A549 (cell line): ENCODE results near the gene CACNA1I. TPM values are rescaled to one million over a fixed set of nuclear protein-coding genes. Genes with fewer than 3 reads are reported as not detected.

Source experiments
- ATAC-seq, 2 experiments: fragments of 200-7000 bp in 1 of 2; fragments of >200 bp in 1 of 2; cut with Nextera tagmentation in 1 of 2; cut with Tn5 transposase in 1 of 2; 3 replicates each; pipeline versions ENCODE4 v1.8.0 to v1.9.1; 2018 to 2020; ENCODE audit warnings: mild to moderate bottlenecking in 1 of 2, moderate library complexity in 1 of 2
- CTCF ChIA-PET: fragments of 300-600 bp; sonication (Branson Sonifier 250); formaldehyde crosslinking; extraction: SDS; loops from one replicate; lab custom pipeline; 2021; ENCODE audit warnings: antibody characterized with exemption, inconsistent platforms; lab: Yijun Ruan, JAX
- POLR2A ChIA-PET: fragments of 350-600 bp; formaldehyde crosslinking; extraction: SDS; loops from one replicate; lab custom pipeline; 2021; ENCODE audit warnings: antibody characterized with exemption, inconsistent platforms; lab: Yijun Ruan, JAX
- DNase-seq, 2 experiments: peaks; one replicate each; pipeline versions ENCODE4 v3.0.0 to v3.0.0-alpha.2; 2011 to 2016; ENCODE audit warnings: low read depth in 1 of 2, low spot score in 1 of 2
- FAIRE-seq: peaks from 2 replicates; lab custom pipeline; 2011; peaks lifted over from hg19 to GRCh38; lab: Jason Lieb, UNC
- H3K27ac ChIP-seq, 2 experiments: fragments of >200 bp; sonication (Bioruptor Twin); formaldehyde crosslinking; 3 replicates each; pipeline ENCODE4 v1.5.1; 2016 to 2017
- H3K4me1 ChIP-seq: fragments of >200 bp; sonication (Bioruptor Twin); formaldehyde crosslinking; 3 replicates; pipeline ENCODE4 v1.6.1; 2016
- H3K4me2 ChIP-seq: fragments of >200 bp; sonication (Bioruptor Twin); formaldehyde crosslinking; 3 replicates; pipeline ENCODE4 v1.6.1; 2016
- H3K4me3 ChIP-seq: fragments of >200 bp; sonication (Bioruptor Twin); formaldehyde crosslinking; 3 replicates; pipeline ENCODE4 v1.5.1; 2016
- H3K9me3 ChIP-seq: fragments of >200 bp; sonication (Bioruptor Twin); formaldehyde crosslinking; 3 replicates; pipeline ENCODE4 v1.6.1; 2016
- ATOH8 ChIP-seq: fragments of 250-450 bp; sonication (Bioruptor Pico); IDR thresholded peaks from 2 replicates; pipeline ENCODE4 v1.5.0; 2020; ENCODE audit warnings: low read depth, mild to moderate bottlenecking, moderate library complexity
- BHLHE40 ChIP-seq: IDR thresholded peaks from 2 replicates; pipeline ENCODE4 v1.6.1; 2012; ENCODE audit warnings: low read depth, low read length, inconsistent platforms
- CBX8 ChIP-seq: fragments of 200-600 bp; sonication (generic); IDR thresholded peaks from 2 replicates; pipeline ENCODE4 v1.6.1; 2016
- CEBPB ChIP-seq, 2 experiments: fragments of >200 bp in 1 of 2; sonication (Bioruptor Twin) in 1 of 2; formaldehyde crosslinking in 1 of 2; IDR thresholded peaks; 2 replicates each; pipeline ENCODE4 v1.6.1; 2012 to 2016
- CHD4 ChIP-seq: fragments of 200-600 bp; sonication (generic); IDR thresholded peaks from 2 replicates; pipeline ENCODE4 v1.6.1; 2016; ENCODE audit warnings: antibody characterized with exemption, mild to moderate bottlenecking, borderline replicate concordance
- EHF ChIP-seq: fragments of 250-450 bp; sonication (Bioruptor Pico); IDR thresholded peaks from 2 replicates; pipeline ENCODE4 v1.5.0; 2020; ENCODE audit warnings: mild to moderate bottlenecking
- EHMT2 ChIP-seq: fragments of 200-600 bp; sonication (generic); IDR thresholded peaks from 2 replicates; pipeline ENCODE4 v1.6.1; 2016; ENCODE audit warnings: antibody characterized with exemption, low read depth, mild to moderate bottlenecking, moderate library complexity
- ELK1 ChIP-seq: fragments of 150-350 bp; IDR thresholded peaks from 2 replicates; pipeline ENCODE4 v1.6.1; 2014; ENCODE audit warnings: low read depth, mild to moderate bottlenecking, low read length
- FOSB ChIP-seq: fragments of 250-450 bp; sonication (Bioruptor Pico); IDR thresholded peaks from 2 replicates; pipeline ENCODE4 v1.5.0; 2020; ENCODE audit warnings: mild to moderate bottlenecking, moderate library complexity
- FOSL2 ChIP-seq, 2 experiments: fragments of 450-650 bp in 1 of 2; fragments of >200 bp in 1 of 2; sonication (Bioruptor Twin) in 1 of 2; formaldehyde crosslinking; IDR thresholded peaks; 2 replicates each; pipeline versions ENCODE4 v1.5.0 to v1.6.1; 2016 to 2020; ENCODE audit warnings: mild to moderate bottlenecking in 1 of 2, moderate library complexity in 1 of 2
- HEYL ChIP-seq: fragments of 250-450 bp; sonication (Bioruptor Pico); IDR thresholded peaks from 2 replicates; pipeline ENCODE4 v1.8.0; 2021; ENCODE audit warnings: mild to moderate bottlenecking, moderate library complexity
- JUN ChIP-seq, 2 experiments: fragments of >200 bp; sonication (Bioruptor Twin); formaldehyde crosslinking; IDR thresholded peaks; 2 replicates in 1 of 2; 3 replicates in 1 of 2; pipeline ENCODE4 v1.6.1; 2016 to 2017
- KDM5A ChIP-seq: fragments of 200-600 bp; sonication (generic); IDR thresholded peaks from 2 replicates; pipeline ENCODE4 v1.6.1; 2016; ENCODE audit warnings: antibody characterized with exemption, mild to moderate bottlenecking
- MAFK ChIP-seq: fragments of 450-650 bp; IDR thresholded peaks from 2 replicates; pipeline ENCODE4 v1.6.1; 2014; ENCODE audit not compliant: partially characterized antibody
- MAX ChIP-seq: IDR thresholded peaks from 2 replicates; pipeline ENCODE4 v1.6.1; 2012
- NFE2L2 ChIP-seq: fragments of 150-350 bp; conservative IDR thresholded peaks from 2 replicates; pipeline ENCODE4 v1.6.1; 2014; ENCODE audit warnings: low read length
- PHF8 ChIP-seq: fragments of 200-600 bp; sonication (generic); IDR thresholded peaks from 2 replicates; pipeline ENCODE4 v1.6.1; 2016; ENCODE audit warnings: low read depth, mild to moderate bottlenecking, antibody characterized with exemption, moderate library complexity, borderline replicate concordance
- RAD21 ChIP-seq, 2 experiments: fragments of >200 bp in 1 of 2; sonication (Bioruptor Twin) in 1 of 2; formaldehyde crosslinking in 1 of 2; IDR thresholded peaks in 1 of 2; conservative IDR thresholded peaks in 1 of 2; 2 replicates in 1 of 2; 3 replicates in 1 of 2; pipeline ENCODE4 v1.6.1; 2012 to 2018; ENCODE audit warnings: inconsistent platforms in 1 of 2
- RARB ChIP-seq: fragments of 250-450 bp; sonication (Bioruptor Pico); IDR thresholded peaks from 2 replicates; pipeline ENCODE4 v1.8.0; 2021; ENCODE audit warnings: mild to moderate bottlenecking, moderate library complexity
- RCOR1 ChIP-seq: fragments of 150-350 bp; IDR thresholded peaks from 2 replicates; pipeline ENCODE4 v1.6.1; 2014; ENCODE audit warnings: antibody characterized with exemption, low read length, low read depth
- RFX5 ChIP-seq: fragments of 450-650 bp; IDR thresholded peaks from 2 replicates; pipeline ENCODE4 v1.7.1; 2014; ENCODE audit warnings: antibody characterized with exemption, mild to moderate bottlenecking, moderate library complexity
- SMC3 ChIP-seq: fragments of >200 bp; sonication (Bioruptor Twin); formaldehyde crosslinking; IDR thresholded peaks from 3 replicates; pipeline ENCODE4 v1.6.1; 2018; ENCODE audit warnings: inconsistent platforms
- SREBF2 ChIP-seq: fragments of 450-650 bp; IDR thresholded peaks from 2 replicates; pipeline ENCODE4 v1.6.1; 2014; ENCODE audit warnings: mild to moderate bottlenecking, moderate library complexity
- TFCP2L1 ChIP-seq: fragments of 250-450 bp; sonication (Bioruptor Pico); IDR thresholded peaks from 2 replicates; pipeline ENCODE4 v1.5.0; 2021; ENCODE audit warnings: mild to moderate bottlenecking
- WGBS: methylation state at CpG from one replicate; pipeline ENCODE4 v1.1.6; 2017; ENCODE audit errors: missing lambda C conversion rate; 5-methylcytosine and 5-hydroxymethylcytosine counted together
- polyA plus RNA-seq, 4 experiments: library from polyadenylated mRNA; depleted of rRNA in 3 of 4; stranded (reverse); fragments of >200 nt; fragmentation: RNase III in 1 of 4; extraction: RNeasy Plus Mini Kit Qiagen cat#74134 plus additional on column Dnase treatment in 1 of 4; gene quantifications; 2 replicates in 3 of 4; 3 replicates in 1 of 4; pipeline ENCODE4 v1.2.3, GENCODE V29; 2011 to 2017
- TF ChIP-seq, protein P1 (sequence below): fragments of >200 bp; sonication (Bioruptor Twin); formaldehyde crosslinking; IDR thresholded peaks from 3 replicates; pipeline ENCODE4 v1.5.1; 2016
- TF ChIP-seq, protein P2 (sequence below): IDR thresholded peaks from 2 replicates; pipeline ENCODE4 v1.6.1; 2012; ENCODE audit warnings: low read depth, borderline replicate concordance
- TF ChIP-seq, protein P3 (sequence below): IDR thresholded peaks from 2 replicates; pipeline ENCODE4 v1.6.1; 2012

CACNA1I gene
- polyA plus RNA-seq, 2 of the 4 experiments (the other 2 are of a cell fraction), result 0.03 to 0.13 TPM

DNA sequence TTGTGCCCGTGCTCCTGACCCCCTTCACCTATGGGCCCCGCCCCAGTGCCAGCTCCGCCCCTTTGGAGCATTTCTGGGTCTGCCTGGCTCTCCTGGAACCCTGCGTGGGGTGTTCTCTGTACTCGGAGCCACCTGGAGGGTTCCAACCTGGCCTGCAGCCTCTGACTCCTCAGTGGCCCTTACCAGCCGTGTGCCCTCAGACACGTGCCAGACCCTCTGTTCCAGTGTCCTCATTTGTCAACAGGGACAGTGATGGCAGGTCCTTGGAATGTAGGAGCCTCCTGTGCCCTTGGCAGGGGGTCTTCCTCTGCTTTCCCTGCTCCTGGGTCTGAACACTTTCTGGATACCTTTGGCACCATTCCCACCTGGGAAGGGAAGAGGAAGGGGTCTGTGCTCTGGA is 96.4 kb downstream of the CACNA1I start:
- POLR2A ChIA-PET, result no interaction called here
- no peak overlapping the region for H3K4me3 ChIP-seq
- TF ChIP-seq CHD4 (no peak), MAFK (no peak), RCOR1 (no peak), PHF8 (no peak), CBX8 (no peak), EHMT2 (no peak), NFE2L2 (no peak), SREBF2 (no peak), BHLHE40 (no peak), RARB (CRISPR knock-in tag) (no peak), ATOH8 (CRISPR knock-in tag) (no peak), RAD21 (conservative IDR thresholded peaks at IDR 0.05 in 1 of 2, IDR thresholded peaks at IDR 0.05 in 1 of 2) (no peak), TFCP2L1 (CRISPR knock-in tag) (no peak), EHF (no peak), HEYL (CRISPR knock-in tag) (no peak)
- TF ChIP-seq, protein P1, sequence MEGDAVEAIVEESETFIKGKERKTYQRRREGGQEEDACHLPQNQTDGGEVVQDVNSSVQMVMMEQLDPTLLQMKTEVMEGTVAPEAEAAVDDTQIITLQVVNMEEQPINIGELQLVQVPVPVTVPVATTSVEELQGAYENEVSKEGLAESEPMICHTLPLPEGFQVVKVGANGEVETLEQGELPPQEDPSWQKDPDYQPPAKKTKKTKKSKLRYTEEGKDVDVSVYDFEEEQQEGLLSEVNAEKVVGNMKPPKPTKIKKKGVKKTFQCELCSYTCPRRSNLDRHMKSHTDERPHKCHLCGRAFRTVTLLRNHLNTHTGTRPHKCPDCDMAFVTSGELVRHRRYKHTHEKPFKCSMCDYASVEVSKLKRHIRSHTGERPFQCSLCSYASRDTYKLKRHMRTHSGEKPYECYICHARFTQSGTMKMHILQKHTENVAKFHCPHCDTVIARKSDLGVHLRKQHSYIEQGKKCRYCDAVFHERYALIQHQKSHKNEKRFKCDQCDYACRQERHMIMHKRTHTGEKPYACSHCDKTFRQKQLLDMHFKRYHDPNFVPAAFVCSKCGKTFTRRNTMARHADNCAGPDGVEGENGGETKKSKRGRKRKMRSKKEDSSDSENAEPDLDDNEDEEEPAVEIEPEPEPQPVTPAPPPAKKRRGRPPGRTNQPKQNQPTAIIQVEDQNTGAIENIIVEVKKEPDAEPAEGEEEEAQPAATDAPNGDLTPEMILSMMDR, result no peak
- TF ChIP-seq, protein P2, sequence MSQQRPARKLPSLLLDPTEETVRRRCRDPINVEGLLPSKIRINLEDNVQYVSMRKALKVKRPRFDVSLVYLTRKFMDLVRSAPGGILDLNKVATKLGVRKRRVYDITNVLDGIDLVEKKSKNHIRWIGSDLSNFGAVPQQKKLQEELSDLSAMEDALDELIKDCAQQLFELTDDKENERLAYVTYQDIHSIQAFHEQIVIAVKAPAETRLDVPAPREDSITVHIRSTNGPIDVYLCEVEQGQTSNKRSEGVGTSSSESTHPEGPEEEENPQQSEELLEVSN, result no peak
- TF ChIP-seq, all 56 proteins: peak for 0
- Histone ChIP-seq H3K4me2 (no peak overlapping the region), H3K4me1 (0 out of 3 replicates have a peak, but pooled peaks cover 6% of the 10 kb centered on the region), H3K27ac (no peak overlapping the region), H3K9me3 (peaks cover 10% of the 10 kb centered on the region; the same call in 2 of the 3 replicates)
- CTCF ChIA-PET, result no interaction called here
- ATAC-seq (no peak), FAIRE-seq (no peak), DNase-seq (no peak)
- WGBS, result 11% methylated on average over 3 of the region's 7 CpGs

- no peak overlapping the region for H3K4me3 ChIP-seq
- peaks cover 22% of the 10 kb centered on the region; the same call in 2 of the 3 replicates for H3K9me3 ChIP-seq
- 10% methylated on average over 2 of the region's 2 CpGs for WGBS
- ChIA-PET POLR2A (no interaction called here), CTCF (no interaction called here)
- DNase-seq (no peak), ATAC-seq (no peak), FAIRE-seq (no peak)
- TF ChIP-seq KDM5A, result no peak
- TF ChIP-seq RFX5, result no peak
- H3K27ac ChIP-seq, result no peak overlapping the region
- no peaks in the 10 kb centered on the region for H3K4me1 ChIP-seq
- no peak overlapping the region for H3K4me2 ChIP-seq
These were observed 98.9 kb downstream of the CACNA1I start for GRCh38 chr22:39669432-39669831.

GRCh38 chr22:39671936-39672335 is 101.4 kb downstream of the CACNA1I start:
- Histone ChIP-seq H3K4me2 (no peak overlapping the region), H3K9me3 (peaks cover 22% of the 10 kb centered on the region; the same call in 2 of the 3 replicates), H3K4me3 (no peak overlapping the region), H3K4me1 (0 out of 3 replicates have a peak, but pooled peaks cover 4% of the 10 kb centered on the region), H3K27ac (no peak overlapping the region)
- POLR2A ChIA-PET, result no interaction called here
- DNase-seq, result no peak
- no peak for TF ChIP-seq BHLHE40
- TF ChIP-seq JUN (IDR thresholded peaks at IDR 0.05), result no peak
- TF ChIP-seq KDM5A, result no peak
- no peak for TF ChIP-seq RAD21 (conservative IDR thresholded peaks at IDR 0.05 in 1 of 2, IDR thresholded peaks at IDR 0.05 in 1 of 2)
- TF ChIP-seq ELK1, result no peak
- no peak for TF ChIP-seq FOSB (CRISPR knock-in tag)
- TF ChIP-seq SMC3, result no peak
- no peak for TF ChIP-seq CEBPB (IDR thresholded peaks at IDR 0.05)
- TF ChIP-seq ATOH8 (CRISPR knock-in tag), result no peak
- no peak for TF ChIP-seq FOSL2 (IDR thresholded peaks at IDR 0.05)
- no peak for TF ChIP-seq FOSL2 (CRISPR knock-in tag; IDR thresholded peaks at IDR 0.05)
- TF ChIP-seq, protein P3, sequence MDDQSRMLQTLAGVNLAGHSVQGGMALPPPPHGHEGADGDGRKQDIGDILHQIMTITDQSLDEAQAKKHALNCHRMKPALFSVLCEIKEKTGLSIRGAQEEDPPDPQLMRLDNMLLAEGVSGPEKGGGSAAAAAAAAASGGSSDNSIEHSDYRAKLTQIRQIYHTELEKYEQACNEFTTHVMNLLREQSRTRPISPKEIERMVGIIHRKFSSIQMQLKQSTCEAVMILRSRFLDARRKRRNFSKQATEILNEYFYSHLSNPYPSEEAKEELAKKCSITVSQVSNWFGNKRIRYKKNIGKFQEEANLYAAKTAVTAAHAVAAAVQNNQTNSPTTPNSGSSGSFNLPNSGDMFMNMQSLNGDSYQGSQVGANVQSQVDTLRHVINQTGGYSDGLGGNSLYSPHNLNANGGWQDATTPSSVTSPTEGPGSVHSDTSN, result no peak
- TF ChIP-seq, protein P2, result no peak
- no peak for TF ChIP-seq MAX
- no peak for TF ChIP-seq SREBF2
- CTCF ChIA-PET, result interaction anchor here (1.1 kb wide), 1 partner anchor 353 kb away, joined by 3 read pairs; no protein-coding TSS in a partner anchor
- ATAC-seq, result no peak
- WGBS, result 38% methylated on average over 3 of the region's 3 CpGs
- no peak for FAIRE-seq
